ENCODE data around the gene CELF5. TPM values are rescaled to one million over a fixed set of nuclear protein-coding genes. Genes with fewer than 3 reads are reported as not detected.

CELF5 gene
- total RNA-seq, 4 donors from 2014 or later = not detected

- H3K27ac ChIP-seq = no peak overlapping the region
- no peak for DNase-seq
- H3K4me3 ChIP-seq = no peak overlapping the region
- 74 to 84% methylated on average over 7 to 11 of the region's 13 CpGs for WGBS, 2 donors
- H3K9me3 ChIP-seq = no peaks in the 10 kb centered on the region
- no peaks in the 10 kb centered on the region for H3K4me1 ChIP-seq
- intact Hi-C loops (cut with DNase I) = no loop called here
- H3K27me3 ChIP-seq = peaks cover 0 to 95% (median 2%) of the 10 kb centered on the region in 4 donors
- no peak for TF ChIP-seq POLR2A (IDR thresholded peaks at IDR 0.05)
- no peak for TF ChIP-seq CTCF (IDR thresholded peaks at IDR 0.05)
- H3K36me3 ChIP-seq = no peaks in the 10 kb centered on the region
Measured at GRCh38 chr19:3313199-3313575, 88.7 kb downstream of the CELF5 start.

DNA sequence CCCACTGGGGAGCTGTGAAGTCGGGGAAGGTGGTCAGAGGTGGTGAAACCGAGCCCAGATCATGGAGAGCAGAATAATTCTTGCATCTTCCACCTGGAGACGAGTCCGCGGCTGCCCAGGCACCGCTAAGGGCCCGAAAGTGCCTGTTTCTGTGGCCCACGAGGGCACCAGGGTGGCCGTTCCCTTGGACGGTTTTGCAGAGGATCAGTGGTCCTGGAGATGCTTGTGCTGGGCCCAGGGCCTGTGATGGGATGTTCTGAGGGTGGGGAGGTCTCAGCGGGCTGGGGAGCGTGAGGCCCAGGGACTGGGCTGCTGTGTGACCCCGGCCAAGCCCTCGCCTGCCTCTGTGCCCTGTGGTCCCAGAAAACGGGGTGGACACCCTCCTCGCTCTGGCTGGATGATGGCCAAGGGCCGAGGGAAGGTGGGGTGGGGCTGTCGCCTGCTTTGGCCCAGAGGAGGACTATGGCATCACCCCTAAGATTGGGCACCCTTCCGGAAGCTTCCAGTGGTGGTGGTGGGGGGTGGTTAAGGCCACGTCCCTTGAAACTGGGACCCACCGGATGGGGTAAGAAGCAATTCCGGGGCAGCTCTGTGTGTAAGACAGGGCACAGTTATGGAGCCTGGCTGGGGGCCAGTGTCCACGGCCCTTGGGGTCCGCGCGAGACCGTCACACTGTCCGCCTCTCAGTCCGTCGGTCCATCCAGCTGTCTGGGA is 90.7 kb downstream of the CELF5 start:
- no peak overlapping the region for H3K4me3 ChIP-seq
- peaks cover 0 to 95% (median 2%) of the 10 kb centered on the region in 4 donors for H3K27me3 ChIP-seq
- intact Hi-C loops (cut with DNase I) = no loop called here
- H3K9me3 ChIP-seq = no peaks in the 10 kb centered on the region
- WGBS, 2 donors = 73 to 90% methylated on average over 4 to 8 of the region's 30 CpGs
- no peak for DNase-seq
- no peak for TF ChIP-seq POLR2A (IDR thresholded peaks at IDR 0.05)
- TF ChIP-seq CTCF (IDR thresholded peaks at IDR 0.05) = no peak
- no peak overlapping the region for H3K27ac ChIP-seq
- no peaks in the 10 kb centered on the region for H3K36me3 ChIP-seq
- H3K4me1 ChIP-seq = no peaks in the 10 kb centered on the region

- TF ChIP-seq POLR2A (IDR thresholded peaks at IDR 0.05) (no peak), CTCF (IDR thresholded peaks at IDR 0.05) (no peak)
- no peak for DNase-seq
- 60 to 92% methylated on average over 2 to 5 of the region's 7 CpGs for WGBS, 2 donors
- intact Hi-C loops (cut with DNase I) = no loop called here
- Histone ChIP-seq H3K27me3 (peaks cover 0 to 95% (median 2%) of the 10 kb centered on the region in 4 donors), H3K4me1 (no peaks in the 10 kb centered on the region), H3K9me3 (no peaks in the 10 kb centered on the region), H3K36me3 (no peaks in the 10 kb centered on the region), H3K27ac (no peak overlapping the region), H3K4me3 (no peak overlapping the region)
Measured at GRCh38 chr19:3315676-3315973, 91.2 kb downstream of the CELF5 start.

- intact Hi-C loops (cut with DNase I) = no loop called here
Measured at GRCh38 chr19:3316132-3316648, 91.7 kb downstream of the CELF5 start.

More at GRCh38 chr19:3316132-3316648, 91.7 kb downstream of the CELF5 start:
- H3K36me3 ChIP-seq = no peaks in the 10 kb centered on the region
- no peaks in the 10 kb centered on the region for H3K4me1 ChIP-seq
- no peak overlapping the region for H3K27ac ChIP-seq
- H3K4me3 ChIP-seq = no peak overlapping the region
- no peak for DNase-seq
- no peaks in the 10 kb centered on the region for H3K9me3 ChIP-seq
- WGBS, 2 donors = 67 to 74% methylated on average over 10 to 11 of the region's 11 CpGs
- no peak for TF ChIP-seq POLR2A (IDR thresholded peaks at IDR 0.05)
- TF ChIP-seq CTCF (IDR thresholded peaks at IDR 0.05) = no peak
- peaks cover 0 to 96% (median 2%) of the 10 kb centered on the region in 4 donors for H3K27me3 ChIP-seq

Data from esophagus squamous epithelium (tissue), 5 donors.